Measurements from ENCODE around the gene RUFY4. TPM values are rescaled to one million over a fixed set of nuclear protein-coding genes. Genes with fewer than 3 reads are reported as not detected.
"Not testable (repeated sequence)": the region's sequence is repeated elsewhere in the genome, so short reads cannot be mapped to it uniquely, and the experiment has no call there.

RUFY4 gene
- polyA plus RNA-seq, 1 experiment, result not detected

- peak; percentile 23 for DNase-seq (ENCODE audit: low read depth, low spot score)
- H3K27me3 ChIP-seq (ENCODE audit: control insufficient read depth, insufficient read depth, low read length), result peaks cover 25% of the 10 kb centered on the region
- H3K4me3 ChIP-seq (ENCODE audit: low read depth, low read length), result peak overlapping the region; percentile 48
- POLR2A ChIA-PET; H3K27ac ChIP-seq (ENCODE audit: low read depth, low read length); H3K9me3 ChIP-seq (ENCODE audit: control insufficient read depth, insufficient read depth, low read length): not testable (repeated sequence)
- TF ChIP-seq CTCF (IDR thresholded peaks at IDR 0.05; ENCODE audit: low read depth, low read length), result peak; percentile 68
- CTCF ChIA-PET, result interaction anchor here (1.0 to 11.9 kb wide), 7 partner anchors 16 to 246 kb away, joined by 3 to 145 read pairs (median 4); no protein-coding TSS in a partner anchor
Observed at GRCh38 chr2:218034497-218035213, 34.4 kb upstream of the RUFY4 start.

- no peak for TF ChIP-seq CTCF (IDR thresholded peaks at IDR 0.05; ENCODE audit: low read depth, low read length)
- Histone ChIP-seq H3K27ac (ENCODE audit: low read depth, low read length) (no peak overlapping the region), H3K9me3 (ENCODE audit: control insufficient read depth, insufficient read depth, low read length) (no peaks in the 10 kb centered on the region; the same call in 1 of the 2 replicates), H3K4me3 (ENCODE audit: low read depth, low read length) (no peak overlapping the region), H3K27me3 (ENCODE audit: control insufficient read depth, insufficient read depth, low read length) (peaks cover 34% of the 10 kb centered on the region)
- ChIA-PET CTCF (interaction anchor here (1.1 to 11.9 kb wide), 3 partner anchors 15 to 247 kb away, joined by 4 to 145 read pairs (median 4); no protein-coding TSS in a partner anchor), POLR2A (no interaction called here)
- DNase-seq (ENCODE audit: low read depth, low spot score), result no peak
Observed at GRCh38 chr2:218035463-218036100, 33.5 kb upstream of the RUFY4 start.

- Histone ChIP-seq H3K27ac (ENCODE audit: low read depth, low read length) (no peak overlapping the region), H3K27me3 (ENCODE audit: control insufficient read depth, insufficient read depth, low read length) (peaks cover 34% of the 10 kb centered on the region), H3K4me3 (ENCODE audit: low read depth, low read length) (no peak overlapping the region), H3K9me3 (ENCODE audit: control insufficient read depth, insufficient read depth, low read length) (no peaks in the 10 kb centered on the region; the same call in 1 of the 2 replicates)
- POLR2A ChIA-PET, result no interaction called here
- CTCF ChIA-PET, result interaction anchor here (0.9 to 11.9 kb wide), 2 partner anchors 31 to 248 kb away, joined by 3 to 145 read pairs; no protein-coding TSS in a partner anchor
- no peak for DNase-seq (ENCODE audit: low read depth, low spot score)
- TF ChIP-seq CTCF (IDR thresholded peaks at IDR 0.05; ENCODE audit: low read depth, low read length), result peak; percentile 18; the same call in 1 of the 2 replicates
Observed at GRCh38 chr2:218036371-218036770, 32.7 kb upstream of the RUFY4 start.

DNA sequence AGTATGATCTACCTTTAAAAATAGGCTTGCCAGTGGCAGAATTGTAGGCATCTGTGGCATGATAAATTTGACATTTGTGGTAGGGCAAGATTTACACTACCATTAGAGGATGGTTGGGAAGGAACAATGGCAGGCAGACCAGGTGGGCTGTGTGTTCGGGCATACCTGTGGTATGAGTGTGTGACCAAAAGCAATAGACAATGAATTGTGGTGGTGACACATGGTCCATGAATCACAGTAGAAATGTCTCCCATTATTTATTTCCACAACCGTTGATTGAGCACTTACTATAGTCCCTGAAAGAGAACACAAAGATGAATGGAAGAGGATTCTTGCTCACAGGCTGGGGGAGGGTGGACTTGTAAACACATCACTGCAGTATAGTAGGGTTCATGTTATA is 29.9 kb upstream of the RUFY4 start:
- Histone ChIP-seq H3K27me3 (ENCODE audit: control insufficient read depth, insufficient read depth, low read length) (peaks cover 46% of the 10 kb centered on the region), H3K4me3 (ENCODE audit: low read depth, low read length) (no peak overlapping the region), H3K27ac (ENCODE audit: low read depth, low read length) (no peak overlapping the region), H3K9me3 (ENCODE audit: control insufficient read depth, insufficient read depth, low read length) (peaks cover 11% of the 10 kb centered on the region)
- CTCF ChIA-PET, result interaction anchor here (0.9 to 11.9 kb wide), 2 partner anchors 139 to 251 kb away, joined by 3 to 145 read pairs; no protein-coding TSS in a partner anchor
- POLR2A ChIA-PET, result interaction anchor here (0.6 kb wide), 1 partner anchor 150 kb away, joined by 6 read pairs; no protein-coding TSS in a partner anchor
- TF ChIP-seq CTCF (IDR thresholded peaks at IDR 0.05; ENCODE audit: low read depth, low read length), result no peak
- DNase-seq (ENCODE audit: low read depth, low spot score), result no peak

- H3K27ac ChIP-seq (ENCODE audit: low read depth, low read length), result no peak overlapping the region
- ChIA-PET POLR2A (no interaction called here), CTCF (interaction anchor here (1.1 to 11.9 kb wide), 3 partner anchors 28 to 252 kb away, joined by 3 to 145 read pairs (median 10); partner anchors contain the start of gene RUFY4)
- H3K27me3 ChIP-seq (ENCODE audit: control insufficient read depth, insufficient read depth, low read length), result peaks cover 43% of the 10 kb centered on the region
- no peak for DNase-seq (ENCODE audit: low read depth, low spot score)
- H3K4me3 ChIP-seq (ENCODE audit: low read depth, low read length), result no peak overlapping the region
- peaks cover 11% of the 10 kb centered on the region for H3K9me3 ChIP-seq (ENCODE audit: control insufficient read depth, insufficient read depth, low read length)
- no peak for TF ChIP-seq CTCF (IDR thresholded peaks at IDR 0.05; ENCODE audit: low read depth, low read length)
Observed at GRCh38 chr2:218040883-218041282, 28.2 kb upstream of the RUFY4 start.
